Measurements from ENCODE around the gene TOP1. TPM values are rescaled to one million over a fixed set of nuclear protein-coding genes. Genes with fewer than 3 reads are reported as not detected.

TOP1 gene
- total and polyA plus RNA-seq, 2 donors from 2014 or later: 23.4 to 49.9 TPM

GRCh38 chr20:41169791-41170351 is 141.2 kb downstream of the TOP1 start:
- FAIRE-seq (no peak), DNase-seq (peak in 1 of 5 donors; percentile 25)
- no peaks in the 10 kb centered on the region for H3K9me3 ChIP-seq (ENCODE audit: control insufficient read depth in 2 of 3, insufficient read depth in 1 of 3, low read length in 3 of 3)
- intact Hi-C loops (cut with DNase I): loop anchor here (5.0 to 10.0 kb wide), 2 partner anchors 65 to 167 kb away; no protein-coding TSS in a partner anchor
- H3K4me3 ChIP-seq (ENCODE audit: low read length in 3 of 3): no peak overlapping the region
- H3K9ac ChIP-seq (ENCODE audit: low read length in 3 of 3): no peak overlapping the region
- TF ChIP-seq, protein P1, sequence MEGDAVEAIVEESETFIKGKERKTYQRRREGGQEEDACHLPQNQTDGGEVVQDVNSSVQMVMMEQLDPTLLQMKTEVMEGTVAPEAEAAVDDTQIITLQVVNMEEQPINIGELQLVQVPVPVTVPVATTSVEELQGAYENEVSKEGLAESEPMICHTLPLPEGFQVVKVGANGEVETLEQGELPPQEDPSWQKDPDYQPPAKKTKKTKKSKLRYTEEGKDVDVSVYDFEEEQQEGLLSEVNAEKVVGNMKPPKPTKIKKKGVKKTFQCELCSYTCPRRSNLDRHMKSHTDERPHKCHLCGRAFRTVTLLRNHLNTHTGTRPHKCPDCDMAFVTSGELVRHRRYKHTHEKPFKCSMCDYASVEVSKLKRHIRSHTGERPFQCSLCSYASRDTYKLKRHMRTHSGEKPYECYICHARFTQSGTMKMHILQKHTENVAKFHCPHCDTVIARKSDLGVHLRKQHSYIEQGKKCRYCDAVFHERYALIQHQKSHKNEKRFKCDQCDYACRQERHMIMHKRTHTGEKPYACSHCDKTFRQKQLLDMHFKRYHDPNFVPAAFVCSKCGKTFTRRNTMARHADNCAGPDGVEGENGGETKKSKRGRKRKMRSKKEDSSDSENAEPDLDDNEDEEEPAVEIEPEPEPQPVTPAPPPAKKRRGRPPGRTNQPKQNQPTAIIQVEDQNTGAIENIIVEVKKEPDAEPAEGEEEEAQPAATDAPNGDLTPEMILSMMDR (IDR thresholded peaks at IDR 0.05; ENCODE audit: borderline replicate concordance, extremely low read depth, insufficient read depth): no peak
- H3K4me1 ChIP-seq (ENCODE audit: control insufficient read depth in 2 of 3, insufficient read depth in 2 of 3, low read depth in 1 of 3, low read length in 3 of 3): peaks cover 0 to 9% (median 0%) of the 10 kb centered on the region in 3 donors
- H3K27ac ChIP-seq (ENCODE audit: low read depth in 2 of 2, low read length in 2 of 2): no peak overlapping the region
- no peaks in the 10 kb centered on the region for H3K27me3 ChIP-seq (ENCODE audit: control insufficient read depth, insufficient read depth, low read length)
- peaks cover 13 to 60% (median 55%) of the 10 kb centered on the region in 3 donors for H3K36me3 ChIP-seq (ENCODE audit: control insufficient read depth in 2 of 3, insufficient read depth in 3 of 3, low read length in 3 of 3)

GRCh38 chr20:41170386-41171105 is 141.9 kb downstream of the TOP1 start:
- H3K4me3 ChIP-seq (ENCODE audit: low read length in 3 of 3): no peak overlapping the region
- H3K9me3 ChIP-seq (ENCODE audit: control insufficient read depth in 2 of 3, insufficient read depth in 1 of 3, low read length in 3 of 3): no peaks in the 10 kb centered on the region
- TF ChIP-seq, protein P1 (IDR thresholded peaks at IDR 0.05; ENCODE audit: borderline replicate concordance, extremely low read depth, insufficient read depth): no peak
- no peak for FAIRE-seq
- H3K36me3 ChIP-seq (ENCODE audit: control insufficient read depth in 2 of 3, insufficient read depth in 3 of 3, low read length in 3 of 3): peaks cover 13 to 54% (median 49%) of the 10 kb centered on the region in 3 donors
- no peak overlapping the region for H3K9ac ChIP-seq (ENCODE audit: low read length in 3 of 3)
- no peak overlapping the region for H3K27ac ChIP-seq (ENCODE audit: low read depth in 2 of 2, low read length in 2 of 2)
- DNase-seq: peak in 1 of 5 donors; percentile 21
- intact Hi-C loops (cut with DNase I): loop anchor here (5.0 to 10.0 kb wide), 2 partner anchors 64 to 167 kb away; no protein-coding TSS in a partner anchor
- H3K27me3 ChIP-seq (ENCODE audit: control insufficient read depth, insufficient read depth, low read length): no peaks in the 10 kb centered on the region
- peaks cover 0 to 9% (median 0%) of the 10 kb centered on the region in 3 donors for H3K4me1 ChIP-seq (ENCODE audit: control insufficient read depth in 2 of 3, insufficient read depth in 2 of 3, low read depth in 1 of 3, low read length in 3 of 3)

GRCh38 chr20:41171736-41172295 is 143.2 kb downstream of the TOP1 start:
- H3K9ac ChIP-seq (ENCODE audit: low read length in 3 of 3): no peak overlapping the region
- peaks cover 0 to 9% (median 0%) of the 10 kb centered on the region in 3 donors for H3K4me1 ChIP-seq (ENCODE audit: control insufficient read depth in 2 of 3, insufficient read depth in 2 of 3, low read depth in 1 of 3, low read length in 3 of 3)
- FAIRE-seq (no peak), DNase-seq (peak in 1 of 5 donors; percentile 38)
- intact Hi-C loops (cut with DNase I): loop anchor here (5.0 to 10.0 kb wide), 2 partner anchors 63 to 165 kb away; no protein-coding TSS in a partner anchor
- H3K36me3 ChIP-seq (ENCODE audit: control insufficient read depth in 2 of 3, insufficient read depth in 3 of 3, low read length in 3 of 3): peaks cover 13 to 49% (median 38%) of the 10 kb centered on the region in 3 donors
- H3K27ac ChIP-seq (ENCODE audit: low read depth in 2 of 2, low read length in 2 of 2): peak overlapping the region; percentile 9 to 71
- H3K4me3 ChIP-seq (ENCODE audit: low read length in 3 of 3): no peak overlapping the region
- H3K9me3 ChIP-seq (ENCODE audit: control insufficient read depth in 2 of 3, insufficient read depth in 1 of 3, low read length in 3 of 3): no peaks in the 10 kb centered on the region
- TF ChIP-seq, protein P1 (IDR thresholded peaks at IDR 0.05; ENCODE audit: borderline replicate concordance, extremely low read depth, insufficient read depth): no peak
- H3K27me3 ChIP-seq (ENCODE audit: control insufficient read depth, insufficient read depth, low read length): no peaks in the 10 kb centered on the region
